ENCODE results near the gene SLC25A43.

GRCh38 chrX:119419898-119420297, 20.8 kb downstream of the SLC25A43 start:
- TF ChIP-seq POLR2AphosphoS2 (conservative IDR thresholded peaks at IDR 0.05; ENCODE audit: low read length) (no peak), FOSB (CRISPR knock-in tag; IDR thresholded peaks at IDR 0.05) (no peak), POLR2A (IDR thresholded peaks at IDR 0.05; ENCODE audit: low read length) (no peak), CHD2 (IDR thresholded peaks at IDR 0.05; ENCODE audit: low read length, partially characterized antibody) (no peak), HES2 (IDR thresholded peaks at IDR 0.05) (no peak), MYC (IDR thresholded peaks at IDR 0.05; ENCODE audit: borderline replicate concordance, low read length) (no peak)
- TF ChIP-seq, protein P1, sequence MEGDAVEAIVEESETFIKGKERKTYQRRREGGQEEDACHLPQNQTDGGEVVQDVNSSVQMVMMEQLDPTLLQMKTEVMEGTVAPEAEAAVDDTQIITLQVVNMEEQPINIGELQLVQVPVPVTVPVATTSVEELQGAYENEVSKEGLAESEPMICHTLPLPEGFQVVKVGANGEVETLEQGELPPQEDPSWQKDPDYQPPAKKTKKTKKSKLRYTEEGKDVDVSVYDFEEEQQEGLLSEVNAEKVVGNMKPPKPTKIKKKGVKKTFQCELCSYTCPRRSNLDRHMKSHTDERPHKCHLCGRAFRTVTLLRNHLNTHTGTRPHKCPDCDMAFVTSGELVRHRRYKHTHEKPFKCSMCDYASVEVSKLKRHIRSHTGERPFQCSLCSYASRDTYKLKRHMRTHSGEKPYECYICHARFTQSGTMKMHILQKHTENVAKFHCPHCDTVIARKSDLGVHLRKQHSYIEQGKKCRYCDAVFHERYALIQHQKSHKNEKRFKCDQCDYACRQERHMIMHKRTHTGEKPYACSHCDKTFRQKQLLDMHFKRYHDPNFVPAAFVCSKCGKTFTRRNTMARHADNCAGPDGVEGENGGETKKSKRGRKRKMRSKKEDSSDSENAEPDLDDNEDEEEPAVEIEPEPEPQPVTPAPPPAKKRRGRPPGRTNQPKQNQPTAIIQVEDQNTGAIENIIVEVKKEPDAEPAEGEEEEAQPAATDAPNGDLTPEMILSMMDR (IDR thresholded peaks at IDR 0.05), result no peak
- TF ChIP-seq, protein P2, sequence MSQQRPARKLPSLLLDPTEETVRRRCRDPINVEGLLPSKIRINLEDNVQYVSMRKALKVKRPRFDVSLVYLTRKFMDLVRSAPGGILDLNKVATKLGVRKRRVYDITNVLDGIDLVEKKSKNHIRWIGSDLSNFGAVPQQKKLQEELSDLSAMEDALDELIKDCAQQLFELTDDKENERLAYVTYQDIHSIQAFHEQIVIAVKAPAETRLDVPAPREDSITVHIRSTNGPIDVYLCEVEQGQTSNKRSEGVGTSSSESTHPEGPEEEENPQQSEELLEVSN (IDR thresholded peaks at IDR 0.05; ENCODE audit: borderline replicate concordance, low read depth), result no peak
- TF ChIP-seq, protein P3, sequence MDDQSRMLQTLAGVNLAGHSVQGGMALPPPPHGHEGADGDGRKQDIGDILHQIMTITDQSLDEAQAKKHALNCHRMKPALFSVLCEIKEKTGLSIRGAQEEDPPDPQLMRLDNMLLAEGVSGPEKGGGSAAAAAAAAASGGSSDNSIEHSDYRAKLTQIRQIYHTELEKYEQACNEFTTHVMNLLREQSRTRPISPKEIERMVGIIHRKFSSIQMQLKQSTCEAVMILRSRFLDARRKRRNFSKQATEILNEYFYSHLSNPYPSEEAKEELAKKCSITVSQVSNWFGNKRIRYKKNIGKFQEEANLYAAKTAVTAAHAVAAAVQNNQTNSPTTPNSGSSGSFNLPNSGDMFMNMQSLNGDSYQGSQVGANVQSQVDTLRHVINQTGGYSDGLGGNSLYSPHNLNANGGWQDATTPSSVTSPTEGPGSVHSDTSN (IDR thresholded peaks at IDR 0.05), result no peak
